Testis (tissue), 3 donors: ENCODE measurements around the gene NEURL2. TPM values are rescaled to one million over a fixed set of nuclear protein-coding genes. Genes with fewer than 3 reads are reported as not detected.

Experiments
- DNase-seq: peaks from one replicate; pipeline ENCODE4 v3.0.0-alpha.2; 2019
- H3K27ac ChIP-seq, 2 donors: fragments of 200-600 bp; sonication (generic); one replicate each; pipeline ENCODE4 v1.5.1; 2019
- H3K27me3 ChIP-seq: fragments of 200-600 bp; sonication (generic); one replicate; pipeline ENCODE4 v1.5.1; 2019
- H3K36me3 ChIP-seq: fragments of 200-600 bp; sonication (generic); one replicate; pipeline ENCODE4 v1.5.1; 2017; ENCODE audit warnings: low read depth; ENCODE audit errors: missing control alignments
- H3K4me1 ChIP-seq: fragments of 200-600 bp; sonication (generic); one replicate; pipeline ENCODE4 v1.5.1; 2019
- H3K4me3 ChIP-seq, 2 donors: fragments of 200-600 bp; sonication (generic); one replicate each; pipeline ENCODE4 v1.5.1; 2017 to 2019
- H3K9me3 ChIP-seq: fragments of 200-600 bp; sonication (generic); one replicate; pipeline ENCODE4 v1.5.1; 2017
- POLR2A ChIP-seq: fragments of 450-650 bp; IDR thresholded peaks from one replicate; pipeline ENCODE4 v1.6.1; 2017; ENCODE audit warnings: antibody characterized with exemption, mild to moderate bottlenecking, moderate library complexity
- WGBS, 2 donors: methylation state at CpG; one replicate each; pipeline ENCODE4 v1.1.5; 2018; 5-methylcytosine and 5-hydroxymethylcytosine counted together
- intact Hi-C: fragments of 100-400 bp; cut with DNase I; formaldehyde crosslinking; loops from one replicate; pipeline ENCODE4 v1.15.1; 2023; ENCODE audit warnings: low total_unique reads
- polyA plus RNA-seq: library from polyadenylated mRNA; stranded (reverse); fragments of 350-450 nt; fragmentation: Illumina TruSeq; extraction: RNeasy Lipid Tissue Mini Kit (QIAGEN cat#74804); gene quantifications from one replicate; pipeline ENCODE4 v1.2.3, GENCODE V29; 2014; ENCODE audit warnings: low read depth, low replicate concordance; ENCODE audit not compliant: insufficient read depth
- total RNA-seq, 2 donors: library from RNA; depleted of rRNA; stranded (reverse); fragments of >200 nt; gene quantifications; one replicate each; pipeline ENCODE4 v1.2.3, GENCODE V29; 2016
- TF ChIP-seq, protein P1 (sequence below), 3 experiments: fragments of 450-650 bp in 2 of 3; fragments of 200-600 bp in 1 of 3; sonication (generic) in 1 of 3; IDR thresholded peaks; one replicate each; pipeline ENCODE4 v1.5.1; 2016 to 2019; ENCODE audit warnings: antibody characterized with exemption in 3 of 3, mild to moderate bottlenecking in 2 of 3, moderate library complexity in 1 of 3

Gene NEURL2
- total and polyA plus RNA-seq, 3 donors from 2014 or later: 1.9 to 9.1 (median 7.0) TPM

DNA sequence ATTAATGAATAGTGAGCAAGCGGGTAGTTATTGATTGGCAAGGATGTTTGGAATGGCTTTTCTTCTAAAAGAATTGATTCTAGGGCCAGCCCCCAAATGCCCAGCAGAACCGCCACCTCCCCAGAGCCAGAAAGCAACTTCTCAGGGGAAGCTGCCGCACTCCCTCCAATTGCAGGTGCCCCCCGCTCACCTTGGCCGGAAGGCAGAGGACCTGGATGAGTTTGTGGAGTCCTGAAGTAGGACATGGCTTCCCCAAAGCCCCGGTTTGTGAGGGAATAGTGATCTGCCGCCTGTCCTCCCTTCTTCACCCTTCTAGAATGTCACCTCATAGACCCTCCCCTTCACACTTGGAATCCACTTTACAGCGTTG, 3.7 kb downstream of the NEURL2 start, which contains the start of gene SPATA25:
SPATA25 (minus strand) TSS at position 277 of the 370 bp plus-strand sequence; CDS start at position 245, 32 bp downstream.
- Histone ChIP-seq H3K27ac (no peak within 1 kb of the TSS), H3K4me1 (peaks cover 13% of the 10 kb centered on the region), H3K36me3 (no peaks in the 10 kb centered on the region), H3K27me3 (no peaks in the 10 kb centered on the region), H3K4me3 (no peak within 1 kb of the TSS), H3K9me3 (no peaks in the 10 kb centered on the region)
- TF ChIP-seq, protein P1, sequence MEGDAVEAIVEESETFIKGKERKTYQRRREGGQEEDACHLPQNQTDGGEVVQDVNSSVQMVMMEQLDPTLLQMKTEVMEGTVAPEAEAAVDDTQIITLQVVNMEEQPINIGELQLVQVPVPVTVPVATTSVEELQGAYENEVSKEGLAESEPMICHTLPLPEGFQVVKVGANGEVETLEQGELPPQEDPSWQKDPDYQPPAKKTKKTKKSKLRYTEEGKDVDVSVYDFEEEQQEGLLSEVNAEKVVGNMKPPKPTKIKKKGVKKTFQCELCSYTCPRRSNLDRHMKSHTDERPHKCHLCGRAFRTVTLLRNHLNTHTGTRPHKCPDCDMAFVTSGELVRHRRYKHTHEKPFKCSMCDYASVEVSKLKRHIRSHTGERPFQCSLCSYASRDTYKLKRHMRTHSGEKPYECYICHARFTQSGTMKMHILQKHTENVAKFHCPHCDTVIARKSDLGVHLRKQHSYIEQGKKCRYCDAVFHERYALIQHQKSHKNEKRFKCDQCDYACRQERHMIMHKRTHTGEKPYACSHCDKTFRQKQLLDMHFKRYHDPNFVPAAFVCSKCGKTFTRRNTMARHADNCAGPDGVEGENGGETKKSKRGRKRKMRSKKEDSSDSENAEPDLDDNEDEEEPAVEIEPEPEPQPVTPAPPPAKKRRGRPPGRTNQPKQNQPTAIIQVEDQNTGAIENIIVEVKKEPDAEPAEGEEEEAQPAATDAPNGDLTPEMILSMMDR (IDR thresholded peaks at IDR 0.05): no peak
- no peak for TF ChIP-seq POLR2A
- DNase-seq: no peak
- intact Hi-C loops: no loop called here
- WGBS, 2 donors: 87 to 90% methylated on average over 8 of the region's 8 CpGs

DNA sequence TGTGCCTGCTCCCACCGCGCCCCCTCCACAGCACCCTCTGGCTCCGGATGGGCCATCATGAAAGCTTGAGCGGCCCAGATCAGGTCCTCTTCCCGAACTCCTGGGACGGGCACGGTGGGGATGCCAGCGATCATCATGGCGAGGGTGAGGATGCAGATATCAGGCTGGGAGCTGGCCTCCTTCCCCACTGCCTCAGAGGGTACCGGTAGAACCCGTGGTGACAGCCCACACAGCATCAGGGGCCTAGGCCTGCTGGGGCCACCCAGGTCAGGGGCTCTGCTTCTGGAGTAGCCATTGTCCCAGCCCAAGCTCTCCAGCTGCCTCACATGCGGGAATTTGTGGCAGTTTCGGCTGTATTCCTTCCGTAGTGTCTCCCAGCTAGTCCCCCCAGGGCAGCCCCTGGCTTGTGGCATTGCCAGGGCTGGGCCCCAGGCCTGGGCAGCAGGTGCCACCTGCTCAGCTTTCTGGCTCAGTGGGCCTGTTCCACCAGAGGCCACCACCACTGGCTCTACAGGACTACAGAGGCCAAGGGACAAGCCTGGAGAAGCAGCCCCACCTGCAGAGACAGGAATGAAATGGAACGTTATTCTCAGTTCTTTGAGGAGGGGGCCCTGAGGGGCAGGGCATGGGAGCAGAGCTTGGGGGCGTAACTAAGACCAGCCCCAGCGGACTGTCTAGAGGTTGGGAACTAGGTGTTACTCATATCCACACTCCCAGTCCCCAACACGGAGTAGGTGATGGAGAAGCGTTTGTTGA, 4.2 kb downstream of the NEURL2 start:
- Histone ChIP-seq H3K27me3 (no peaks in the 10 kb centered on the region), H3K4me3 (no peak overlapping the region), H3K36me3 (no peaks in the 10 kb centered on the region), H3K9me3 (no peaks in the 10 kb centered on the region), H3K27ac (no peak overlapping the region), H3K4me1 (peaks cover 8% of the 10 kb centered on the region)
- intact Hi-C loops: no loop called here
- DNase-seq: no peak
- TF ChIP-seq POLR2A: no peak
- TF ChIP-seq, protein P1 (IDR thresholded peaks at IDR 0.05): no peak
- WGBS, 2 donors: 87 to 89% methylated on average over 14 to 19 of the region's 19 CpGs

DNA sequence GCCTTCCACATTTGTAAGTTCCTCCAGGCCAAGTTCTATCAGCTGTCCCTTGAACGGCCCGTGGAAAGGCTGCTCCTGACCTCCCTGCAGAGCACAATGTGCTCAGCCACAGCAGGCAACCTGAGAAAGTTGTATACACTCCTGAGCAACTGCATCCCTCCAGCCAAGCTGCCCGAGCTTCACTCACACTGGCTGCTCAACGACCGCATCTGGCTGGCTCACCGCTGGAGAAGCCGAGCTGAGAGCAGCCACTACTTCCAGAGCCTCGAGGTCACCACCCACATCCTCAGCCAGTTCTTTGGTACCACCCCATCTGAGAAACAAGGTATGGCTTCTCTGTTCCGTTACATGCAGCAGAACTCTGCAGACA, 7.9 kb downstream of the NEURL2 start:
- Histone ChIP-seq H3K36me3 (no peaks in the 10 kb centered on the region), H3K27ac (no peak overlapping the region), H3K4me3 (no peak overlapping the region), H3K4me1 (peaks cover 17% of the 10 kb centered on the region), H3K9me3 (no peaks in the 10 kb centered on the region), H3K27me3 (no peaks in the 10 kb centered on the region)
- TF ChIP-seq, protein P1 (IDR thresholded peaks at IDR 0.05): no peak
- no peak for TF ChIP-seq POLR2A
- 68 to 79% methylated on average over 8 to 9 of the region's 9 CpGs for whole genome bisulfite sequencing, 2 donors
- no peak for DNase-seq
- intact Hi-C loops: no loop called here

DNA sequence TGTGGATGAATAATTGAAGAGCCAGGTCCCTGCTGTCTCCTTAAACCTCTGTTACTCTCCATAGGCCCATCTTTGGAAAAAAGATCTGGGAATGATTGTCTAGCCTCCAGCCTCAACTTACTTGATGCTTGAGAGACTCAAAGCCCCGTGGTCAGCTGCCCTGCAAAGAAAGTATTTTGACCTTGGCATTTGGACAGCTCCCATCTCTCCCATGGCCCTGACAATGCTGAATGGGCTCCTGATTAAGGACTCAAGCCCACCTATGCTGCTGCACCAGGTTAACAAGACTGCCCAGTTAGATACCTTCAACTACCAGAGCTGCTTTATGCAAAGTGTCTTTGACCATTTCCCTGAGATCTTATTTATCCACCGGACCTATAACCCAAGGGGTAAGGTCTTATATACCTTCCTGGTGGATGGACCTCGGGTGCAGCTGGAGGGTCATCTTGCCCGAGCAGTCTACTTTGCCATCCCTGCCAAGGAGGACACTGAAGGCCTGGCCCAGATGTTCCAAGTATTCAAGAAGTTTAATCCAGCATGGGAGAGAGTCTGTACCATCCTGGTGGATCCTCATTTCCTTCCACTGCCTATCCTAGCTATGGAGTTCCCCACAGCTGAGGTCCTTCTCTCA, 8.4 kb downstream of the NEURL2 start:
- intact Hi-C loops: no loop called here
- no peaks in the 10 kb centered on the region for H3K36me3 ChIP-seq
- 79 to 80% methylated on average over 4 of the region's 4 CpGs for WGBS, 2 donors
- TF ChIP-seq POLR2A: no peak
- TF ChIP-seq, protein P1 (IDR thresholded peaks at IDR 0.05): no peak
- no peaks in the 10 kb centered on the region for H3K9me3 ChIP-seq
- no peaks in the 10 kb centered on the region for H3K27me3 ChIP-seq
- H3K4me1 ChIP-seq: peaks cover 20% of the 10 kb centered on the region
- H3K4me3 ChIP-seq: no peak overlapping the region
- no peak for DNase-seq
- no peak overlapping the region for H3K27ac ChIP-seq
